KMS-11 (cell line): Measurements from ENCODE around the gene PITX1.

Experiments
- H2AFZ ChIP-seq: fragments of 200-600 bp; sonication (generic); 2 replicates; pipeline ENCODE4 v1.6.1; 2016; ENCODE audit warnings: antibody characterized with exemption, mixed run types, low read depth
- H3K27ac ChIP-seq: fragments of 200-600 bp; sonication (generic); 2 replicates; pipeline ENCODE4 v1.6.1; 2016; ENCODE audit warnings: mild to moderate bottlenecking, mixed run types
- H3K27me3 ChIP-seq: fragments of 200-600 bp; sonication (generic); 2 replicates; pipeline ENCODE4 v1.6.1; 2017; ENCODE audit warnings: mild to moderate bottlenecking, low read depth, mixed run types, moderate library complexity; ENCODE audit not compliant: insufficient read depth
- H3K36me3 ChIP-seq: fragments of 200-600 bp; sonication (generic); 2 replicates; pipeline ENCODE4 v1.6.1; 2017; ENCODE audit warnings: mild to moderate bottlenecking, mixed run types; ENCODE audit not compliant: insufficient read depth
- H3K4me1 ChIP-seq: fragments of 200-600 bp; sonication (generic); 2 replicates; pipeline ENCODE4 v1.6.1; 2016; ENCODE audit warnings: mild to moderate bottlenecking, low read depth, mixed run types; ENCODE audit not compliant: poor library complexity, severe bottlenecking
- H3K4me2 ChIP-seq: fragments of 200-600 bp; sonication (generic); 2 replicates; pipeline ENCODE4 v1.7.0; 2016; ENCODE audit warnings: mild to moderate bottlenecking, mixed run types
- H3K4me3 ChIP-seq: fragments of 200-600 bp; sonication (generic); IDR thresholded peaks from 2 replicates; pipeline ENCODE4 v1.6.1; 2017; ENCODE audit warnings: low read depth, low read length, mixed read lengths; ENCODE audit not compliant: insufficient read depth
- H3K79me2 ChIP-seq: fragments of 200-600 bp; sonication (generic); 2 replicates; pipeline ENCODE4 v1.6.1; 2016; ENCODE audit warnings: low read depth, mixed run types; ENCODE audit not compliant: insufficient read depth
- H3K9ac ChIP-seq: fragments of 200-600 bp; sonication (generic); 2 replicates; pipeline ENCODE4 v1.6.1; 2016; ENCODE audit warnings: mild to moderate bottlenecking, mixed run types
- H4K20me1 ChIP-seq: fragments of 200-600 bp; sonication (generic); 2 replicates; pipeline ENCODE4 v1.6.1; 2016; ENCODE audit warnings: mild to moderate bottlenecking, mixed run types; ENCODE audit not compliant: insufficient read depth
- TF ChIP-seq, protein P1 (sequence below): fragments of 200-600 bp; sonication (generic); conservative IDR thresholded peaks from 2 replicates; pipeline ENCODE4 v1.6.1; 2017; ENCODE audit warnings: low read depth, mild to moderate bottlenecking, antibody characterized with exemption, low read length, moderate library complexity, mixed read lengths

PITX1 gene

DNA sequence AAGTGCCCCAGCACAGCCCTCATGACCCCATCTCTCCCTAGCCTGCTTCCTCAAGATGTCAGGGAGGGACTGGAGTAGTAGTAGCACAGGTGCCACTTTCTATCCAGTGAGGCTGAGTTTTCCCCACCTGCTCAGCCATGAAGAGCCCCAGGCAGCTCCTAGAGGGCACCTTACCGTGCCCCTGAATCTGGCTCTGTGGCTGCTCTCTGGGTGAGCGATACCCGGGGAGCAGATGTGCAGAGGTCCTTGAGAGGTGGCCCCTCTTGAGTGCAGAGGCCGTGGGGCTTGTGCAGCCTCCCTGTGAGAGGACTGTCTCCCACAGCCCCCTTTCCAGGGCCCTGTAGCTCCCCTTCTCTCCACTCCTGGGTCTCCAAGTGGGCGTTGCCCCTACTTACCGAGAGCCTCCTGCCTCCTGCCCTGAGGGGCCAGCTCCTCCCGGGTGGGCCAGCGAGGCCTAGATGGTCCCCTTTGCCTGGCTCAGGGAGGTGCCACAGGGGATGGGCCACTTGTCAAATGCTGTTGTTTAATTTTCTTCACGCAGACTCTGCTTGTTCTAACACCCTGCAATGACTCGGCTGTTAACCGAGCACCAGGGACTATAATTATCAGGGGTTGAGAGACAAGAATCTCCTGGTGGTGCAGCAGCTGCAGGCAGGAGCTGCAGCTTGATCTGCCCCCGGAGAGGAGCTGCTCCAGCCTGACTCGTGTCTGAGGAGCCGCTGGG, 29.6 kb upstream of the PITX1 start:
- Histone ChIP-seq H3K4me3 (no peak overlapping the region), H3K27ac (no peak overlapping the region), H3K4me1 (no peaks in the 10 kb centered on the region), H4K20me1 (no peaks in the 10 kb centered on the region), H3K27me3 (no peaks in the 10 kb centered on the region), H3K79me2 (no peaks in the 10 kb centered on the region), H2AFZ (no peak overlapping the region), H3K36me3 (no peaks in the 10 kb centered on the region), H3K9ac (no peak overlapping the region), H3K4me2 (no peak overlapping the region)
- TF ChIP-seq, protein P1, sequence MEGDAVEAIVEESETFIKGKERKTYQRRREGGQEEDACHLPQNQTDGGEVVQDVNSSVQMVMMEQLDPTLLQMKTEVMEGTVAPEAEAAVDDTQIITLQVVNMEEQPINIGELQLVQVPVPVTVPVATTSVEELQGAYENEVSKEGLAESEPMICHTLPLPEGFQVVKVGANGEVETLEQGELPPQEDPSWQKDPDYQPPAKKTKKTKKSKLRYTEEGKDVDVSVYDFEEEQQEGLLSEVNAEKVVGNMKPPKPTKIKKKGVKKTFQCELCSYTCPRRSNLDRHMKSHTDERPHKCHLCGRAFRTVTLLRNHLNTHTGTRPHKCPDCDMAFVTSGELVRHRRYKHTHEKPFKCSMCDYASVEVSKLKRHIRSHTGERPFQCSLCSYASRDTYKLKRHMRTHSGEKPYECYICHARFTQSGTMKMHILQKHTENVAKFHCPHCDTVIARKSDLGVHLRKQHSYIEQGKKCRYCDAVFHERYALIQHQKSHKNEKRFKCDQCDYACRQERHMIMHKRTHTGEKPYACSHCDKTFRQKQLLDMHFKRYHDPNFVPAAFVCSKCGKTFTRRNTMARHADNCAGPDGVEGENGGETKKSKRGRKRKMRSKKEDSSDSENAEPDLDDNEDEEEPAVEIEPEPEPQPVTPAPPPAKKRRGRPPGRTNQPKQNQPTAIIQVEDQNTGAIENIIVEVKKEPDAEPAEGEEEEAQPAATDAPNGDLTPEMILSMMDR, result no peak

DNA sequence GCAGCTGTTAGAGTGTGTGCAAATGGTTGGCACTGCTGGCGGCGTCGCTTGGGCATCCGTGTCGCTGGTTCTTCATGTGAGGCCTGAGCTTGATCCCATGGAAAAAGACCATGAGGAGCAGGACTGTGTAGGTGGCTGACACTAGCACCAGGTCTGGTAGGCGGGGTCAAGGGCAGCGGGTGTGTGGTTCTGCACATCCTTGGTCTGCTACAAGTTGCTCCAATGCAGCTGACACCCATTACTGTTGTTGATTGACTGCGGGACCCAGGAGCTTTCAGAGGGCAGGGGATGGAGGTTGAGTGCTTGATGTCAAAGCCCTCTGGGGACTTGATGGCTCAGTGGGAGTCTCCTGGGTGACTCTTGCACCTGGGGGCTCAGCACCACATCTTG, 29.0 kb upstream of the PITX1 start:
- no peaks in the 10 kb centered on the region for H3K36me3 ChIP-seq
- H2AFZ ChIP-seq, result no peak overlapping the region
- no peak overlapping the region for H3K4me3 ChIP-seq
- no peak overlapping the region for H3K9ac ChIP-seq
- no peaks in the 10 kb centered on the region for H3K27me3 ChIP-seq
- H4K20me1 ChIP-seq, result no peaks in the 10 kb centered on the region
- no peak overlapping the region for H3K4me2 ChIP-seq
- no peak overlapping the region for H3K27ac ChIP-seq
- H3K4me1 ChIP-seq, result no peaks in the 10 kb centered on the region
- TF ChIP-seq, protein P1, result no peak
- no peaks in the 10 kb centered on the region for H3K79me2 ChIP-seq

GRCh38 chr5:135062216-135063055, 28.4 kb upstream of the PITX1 start:
- Histone ChIP-seq H3K4me3 (no peak overlapping the region), H4K20me1 (no peaks in the 10 kb centered on the region), H3K27ac (no peak overlapping the region), H3K9ac (no peak overlapping the region), H3K36me3 (no peaks in the 10 kb centered on the region), H3K27me3 (no peaks in the 10 kb centered on the region), H3K4me1 (no peaks in the 10 kb centered on the region), H2AFZ (no peak overlapping the region), H3K79me2 (no peaks in the 10 kb centered on the region), H3K4me2 (no peak overlapping the region)
- TF ChIP-seq, protein P1, result no peak

DNA sequence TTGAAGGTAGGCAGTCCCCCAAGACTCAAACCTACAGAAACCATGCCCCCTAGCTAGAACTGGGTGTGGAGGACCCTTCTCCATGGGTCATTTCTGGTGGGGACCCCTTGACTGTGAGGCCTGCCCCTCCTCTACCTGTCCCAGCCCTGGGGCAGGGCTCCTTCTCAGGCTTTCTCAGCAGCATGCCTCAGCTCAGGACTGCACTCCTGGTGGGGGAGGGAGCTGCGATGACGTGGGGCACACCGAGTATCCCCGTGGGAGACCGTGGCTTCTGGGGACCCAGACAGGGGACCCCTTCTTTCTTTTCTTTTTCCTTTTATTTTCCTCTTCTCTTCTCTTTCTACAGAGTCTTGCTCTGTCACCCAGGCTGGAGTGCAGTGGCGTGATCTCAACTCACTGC, 27.0 kb upstream of the PITX1 start:
- H2AFZ ChIP-seq, result no peak overlapping the region
- no peaks in the 10 kb centered on the region for H3K79me2 ChIP-seq
- no peak overlapping the region for H3K4me3 ChIP-seq
- H3K27ac ChIP-seq, result no peak overlapping the region
- H3K4me1 ChIP-seq, result no peaks in the 10 kb centered on the region
- TF ChIP-seq, protein P1, result no peak
- H3K9ac ChIP-seq, result no peak overlapping the region
- no peaks in the 10 kb centered on the region for H4K20me1 ChIP-seq
- no peaks in the 10 kb centered on the region for H3K36me3 ChIP-seq
- H3K27me3 ChIP-seq, result no peaks in the 10 kb centered on the region
- H3K4me2 ChIP-seq, result no peak overlapping the region
